Suprapubic skin (tissue), 4 donors: ENCODE measurements around the gene MYMX. TPM values are rescaled to one million over a fixed set of nuclear protein-coding genes. Genes with fewer than 3 reads are reported as not detected.

Experiments
- DNase-seq, 2 donors: peaks; one replicate each; pipeline ENCODE4 v3.0.0-alpha.2; 2019; ENCODE audit warnings: low spot score in 2 of 2
- H3K27ac ChIP-seq: fragments of 200-600 bp; sonication (generic); one replicate; pipeline ENCODE4 v1.5.1; 2019
- H3K27me3 ChIP-seq: fragments of 200-600 bp; sonication (generic); one replicate; pipeline ENCODE4 v1.5.1; 2019
- H3K36me3 ChIP-seq: fragments of 200-600 bp; sonication (generic); one replicate; pipeline ENCODE4 v1.5.1; 2019
- H3K4me1 ChIP-seq: fragments of 200-600 bp; sonication (generic); one replicate; pipeline ENCODE4 v1.5.1; 2019
- H3K4me3 ChIP-seq: fragments of 200-600 bp; sonication (generic); one replicate; pipeline ENCODE4 v1.5.1; 2019; ENCODE audit warnings: mild to moderate bottlenecking
- H3K9me3 ChIP-seq: fragments of 200-600 bp; sonication (generic); one replicate; pipeline ENCODE4 v1.5.1; 2019
- EP300 ChIP-seq: sonication (generic); formaldehyde crosslinking; IDR thresholded peaks from one replicate; pipeline ENCODE4 v1.6.1; 2017; ENCODE audit warnings: antibody characterized with exemption
- POLR2A ChIP-seq, 2 donors: fragments of 450-650 bp; IDR thresholded peaks; one replicate each; pipeline ENCODE4 v1.6.1; 2017; ENCODE audit warnings: antibody characterized with exemption in 2 of 2, mild to moderate bottlenecking in 2 of 2, moderate library complexity in 2 of 2
- POLR2AphosphoS5 ChIP-seq, 3 donors: sonication (generic); formaldehyde crosslinking; IDR thresholded peaks; one replicate each; pipeline ENCODE4 v1.6.1; 2017; ENCODE audit warnings: antibody characterized with exemption in 3 of 3
- WGBS: methylation state at CpG from one replicate; pipeline ENCODE4 v1.1.5; 2018; 5-methylcytosine and 5-hydroxymethylcytosine counted together
- total RNA-seq, 4 donors: library from RNA; depleted of rRNA; stranded (reverse); fragments of >200 nt; gene quantifications; one replicate each; pipeline ENCODE4 v1.1.0, GENCODE V29; 2016
- TF ChIP-seq, protein P1 (sequence below), 2 donors: fragments of 200-600 bp in 1 of 2; fragments of 450-650 bp in 1 of 2; sonication (generic) in 1 of 2; IDR thresholded peaks; one replicate each; pipeline ENCODE4 v1.5.1; 2016 to 2019; ENCODE audit warnings: antibody characterized with exemption in 2 of 2, mild to moderate bottlenecking in 1 of 2, moderate library complexity in 1 of 2

MYMX gene
- total RNA-seq, 4 donors from 2014 or later = not detected

DNA sequence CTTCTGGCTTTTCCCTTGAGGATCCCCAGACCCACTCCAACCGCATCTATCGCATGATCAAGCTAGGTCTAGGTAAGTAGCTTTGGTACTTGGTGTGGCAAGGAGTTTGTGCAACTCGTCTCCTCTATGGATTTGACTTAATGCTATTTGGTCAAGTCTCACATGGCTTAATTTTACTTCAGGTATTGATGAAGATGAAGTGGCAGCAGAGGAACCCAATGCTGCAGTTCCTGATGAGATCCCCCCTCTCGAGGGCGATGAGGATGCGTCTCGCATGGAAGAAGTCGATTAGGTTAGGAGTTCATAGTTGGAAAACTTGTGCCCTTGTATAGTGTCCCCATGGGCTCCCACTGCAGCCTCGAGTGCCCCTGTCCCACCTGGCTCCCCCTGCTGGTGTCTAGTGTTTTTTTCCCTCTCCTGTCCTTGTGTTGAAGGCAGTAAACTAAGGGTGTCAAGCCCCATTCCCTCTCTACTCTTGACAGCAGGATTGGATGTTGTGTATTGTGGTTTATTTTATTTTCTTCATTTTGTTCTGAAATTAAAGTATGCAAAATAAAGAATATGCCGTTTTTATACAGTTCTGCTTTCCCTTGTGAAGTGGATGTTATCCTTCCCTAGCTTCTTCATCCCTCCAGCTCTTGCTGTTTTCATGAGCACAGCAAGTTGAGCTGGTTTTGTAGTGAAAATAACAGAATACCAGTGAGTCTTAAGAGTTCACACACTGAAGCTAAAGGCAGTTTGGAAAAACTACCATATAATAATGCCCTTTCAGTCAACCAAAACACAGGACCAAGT lies 36.8 kb downstream of the MYMX start:
- Histone ChIP-seq H3K36me3 (peaks cover 70% of the 10 kb centered on the region), H3K27me3 (no peaks in the 10 kb centered on the region), H3K4me3 (no peak overlapping the region), H3K4me1 (peaks cover 52% of the 10 kb centered on the region), H3K27ac (no peak overlapping the region), H3K9me3 (no peaks in the 10 kb centered on the region)
- WGBS = 70% methylated on average over 10 of the region's 10 CpGs
- DNase-seq = no peak
- TF ChIP-seq EP300 = no peak
- TF ChIP-seq, protein P1, sequence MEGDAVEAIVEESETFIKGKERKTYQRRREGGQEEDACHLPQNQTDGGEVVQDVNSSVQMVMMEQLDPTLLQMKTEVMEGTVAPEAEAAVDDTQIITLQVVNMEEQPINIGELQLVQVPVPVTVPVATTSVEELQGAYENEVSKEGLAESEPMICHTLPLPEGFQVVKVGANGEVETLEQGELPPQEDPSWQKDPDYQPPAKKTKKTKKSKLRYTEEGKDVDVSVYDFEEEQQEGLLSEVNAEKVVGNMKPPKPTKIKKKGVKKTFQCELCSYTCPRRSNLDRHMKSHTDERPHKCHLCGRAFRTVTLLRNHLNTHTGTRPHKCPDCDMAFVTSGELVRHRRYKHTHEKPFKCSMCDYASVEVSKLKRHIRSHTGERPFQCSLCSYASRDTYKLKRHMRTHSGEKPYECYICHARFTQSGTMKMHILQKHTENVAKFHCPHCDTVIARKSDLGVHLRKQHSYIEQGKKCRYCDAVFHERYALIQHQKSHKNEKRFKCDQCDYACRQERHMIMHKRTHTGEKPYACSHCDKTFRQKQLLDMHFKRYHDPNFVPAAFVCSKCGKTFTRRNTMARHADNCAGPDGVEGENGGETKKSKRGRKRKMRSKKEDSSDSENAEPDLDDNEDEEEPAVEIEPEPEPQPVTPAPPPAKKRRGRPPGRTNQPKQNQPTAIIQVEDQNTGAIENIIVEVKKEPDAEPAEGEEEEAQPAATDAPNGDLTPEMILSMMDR (IDR thresholded peaks at IDR 0.05) = peak; percentile 24 to 47
- no peak for TF ChIP-seq POLR2A (IDR thresholded peaks at IDR 0.05)
- no peak for TF ChIP-seq POLR2AphosphoS5 (IDR thresholded peaks at IDR 0.05)

DNA sequence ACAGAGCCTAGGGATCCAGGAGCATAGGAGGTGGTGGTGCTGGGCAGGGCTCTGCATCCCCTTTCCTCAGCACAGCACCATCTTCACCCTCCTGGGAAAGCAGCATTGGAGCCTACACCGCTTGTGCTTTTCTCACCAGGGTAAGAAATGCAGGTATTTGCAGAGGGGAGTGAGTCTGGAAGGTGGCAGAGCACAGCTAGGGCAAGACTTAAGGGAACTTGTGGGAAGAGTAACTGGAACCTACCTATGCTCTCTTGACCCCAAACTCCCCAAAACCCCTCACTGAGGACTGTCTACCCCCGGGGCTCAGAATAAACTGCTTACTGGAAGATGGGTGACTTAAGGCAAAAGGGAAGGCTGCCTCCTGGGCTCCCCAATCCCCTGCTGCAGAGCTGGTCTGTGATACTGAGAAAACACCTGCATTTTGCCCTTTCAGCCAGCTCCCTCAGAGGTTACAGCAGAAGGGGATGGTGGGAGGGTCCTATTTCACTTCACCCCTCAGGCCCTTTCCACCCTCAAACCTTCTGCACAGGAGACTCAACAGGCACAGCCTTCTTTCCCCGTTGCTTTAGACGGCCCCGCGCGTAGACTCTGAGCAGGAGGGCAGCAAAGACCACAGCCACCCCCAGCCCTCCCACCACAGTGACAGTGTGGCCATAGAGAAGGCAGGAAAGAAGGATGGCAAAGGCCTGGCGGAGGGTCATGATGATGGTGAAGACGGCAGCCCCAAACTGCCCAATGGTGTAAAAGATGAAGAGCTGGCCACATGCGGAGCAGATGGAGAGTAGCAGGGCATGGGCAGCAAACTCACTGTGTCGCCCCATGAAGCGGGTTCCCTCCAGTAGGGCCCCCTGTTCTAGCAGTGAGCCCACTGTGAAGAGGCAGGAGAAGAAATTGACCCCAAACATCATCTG lies 37.7 kb downstream of the MYMX start:
- peaks cover 43% of the 10 kb centered on the region for H3K4me1 ChIP-seq
- WGBS = 74% methylated on average over 10 of the region's 12 CpGs
- H3K27ac ChIP-seq = no peak overlapping the region
- DNase-seq = no peak
- no peak overlapping the region for H3K4me3 ChIP-seq
- peaks cover 71% of the 10 kb centered on the region for H3K36me3 ChIP-seq
- no peak for TF ChIP-seq POLR2A (IDR thresholded peaks at IDR 0.05)
- TF ChIP-seq EP300 = no peak
- no peak for TF ChIP-seq POLR2AphosphoS5 (IDR thresholded peaks at IDR 0.05)
- TF ChIP-seq, protein P1 (IDR thresholded peaks at IDR 0.05) = no peak
- H3K27me3 ChIP-seq = no peaks in the 10 kb centered on the region
- H3K9me3 ChIP-seq = no peaks in the 10 kb centered on the region

DNA sequence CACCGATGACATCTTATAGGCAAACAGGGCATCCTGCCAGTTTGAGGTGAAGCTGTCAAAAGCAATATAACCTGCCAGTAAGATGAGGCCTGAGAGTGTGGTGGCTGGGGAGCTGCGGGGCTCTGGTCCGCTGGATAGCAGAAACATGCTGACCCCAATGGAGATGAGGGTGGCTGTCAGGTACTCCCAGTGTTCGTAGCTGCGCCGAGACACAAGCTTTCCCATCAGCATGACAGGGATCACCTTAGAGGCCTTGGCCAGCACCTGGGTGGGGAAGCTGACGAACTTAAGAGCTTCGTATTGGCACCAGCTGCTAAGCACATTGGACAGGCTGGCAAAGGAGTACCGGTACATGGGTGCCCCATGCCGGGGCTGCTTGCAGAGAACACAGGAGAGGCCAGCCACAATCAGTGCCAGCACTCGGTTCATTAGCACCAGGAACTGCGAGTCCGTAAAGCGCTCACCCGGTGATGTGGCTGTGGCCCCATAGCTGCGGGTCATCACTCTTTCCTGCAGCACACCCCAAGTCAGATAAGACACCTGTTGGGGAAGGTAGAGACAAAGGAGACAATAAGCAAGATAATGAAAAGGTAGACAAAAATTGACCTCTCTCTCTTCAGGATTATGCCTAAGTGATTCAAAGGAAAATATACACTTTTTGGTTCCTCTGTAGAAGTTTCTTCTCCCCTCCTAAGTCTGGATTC lies 38.5 kb downstream of the MYMX start:
- 54% methylated on average over 13 of the region's 16 CpGs for WGBS
- Histone ChIP-seq H3K9me3 (no peaks in the 10 kb centered on the region), H3K27me3 (no peaks in the 10 kb centered on the region), H3K4me3 (no peak overlapping the region), H3K4me1 (peaks cover 35% of the 10 kb centered on the region), H3K36me3 (peaks cover 70% of the 10 kb centered on the region), H3K27ac (no peak overlapping the region)
- DNase-seq = no peak
- TF ChIP-seq POLR2A (IDR thresholded peaks at IDR 0.05) = no peak
- no peak for TF ChIP-seq POLR2AphosphoS5 (IDR thresholded peaks at IDR 0.05)
- TF ChIP-seq, protein P1 (IDR thresholded peaks at IDR 0.05) = no peak
- no peak for TF ChIP-seq EP300

DNA sequence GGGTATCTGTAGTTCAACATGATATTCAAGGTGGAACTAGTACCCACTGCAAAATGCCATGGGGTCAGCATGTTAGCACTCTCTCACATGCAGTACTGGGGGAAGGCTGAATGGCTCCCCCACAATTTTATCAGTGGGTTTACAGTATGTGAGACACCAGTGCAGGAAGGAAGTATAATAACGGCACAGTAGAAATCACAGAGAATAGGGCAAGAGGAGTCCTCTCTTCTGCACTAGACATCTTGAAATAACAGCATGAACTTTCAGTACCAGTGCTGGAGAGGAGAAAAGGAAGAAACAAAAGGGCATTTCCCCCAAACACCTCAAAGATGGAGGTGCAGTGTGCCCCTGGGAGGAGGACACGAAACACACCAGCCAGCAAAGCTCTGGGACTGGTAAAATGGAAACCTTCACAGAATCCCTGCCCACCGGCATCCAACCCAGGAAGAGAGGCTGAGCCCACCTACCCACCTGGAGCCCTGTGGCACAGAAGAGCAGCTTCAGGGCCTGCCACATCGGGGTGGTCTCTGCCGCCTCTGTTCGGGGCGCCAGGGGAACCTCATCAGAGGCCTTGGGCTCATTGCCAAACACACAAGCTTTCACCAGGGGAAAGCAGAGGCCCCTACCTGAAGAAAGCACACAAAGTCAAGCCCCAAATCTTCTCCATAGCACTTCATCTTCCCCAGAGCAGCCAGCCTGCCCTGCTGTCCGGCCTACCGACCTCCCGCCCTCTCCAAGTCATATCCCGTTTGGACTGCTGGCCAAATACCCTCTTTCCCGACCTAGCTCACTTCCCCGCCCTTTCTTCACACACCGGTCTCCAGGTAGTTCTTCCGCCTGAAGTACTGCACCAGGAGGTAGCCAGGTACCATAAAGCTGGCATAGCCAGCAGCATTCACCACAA lies 39.4 kb downstream of the MYMX start:
- DNase-seq = no peak
- Histone ChIP-seq H3K27me3 (no peaks in the 10 kb centered on the region), H3K4me3 (peak overlapping the region; percentile 95), H3K36me3 (peaks cover 62% of the 10 kb centered on the region), H3K27ac (peak overlapping the region; percentile 92), H3K4me1 (peaks cover 29% of the 10 kb centered on the region), H3K9me3 (no peaks in the 10 kb centered on the region)
- TF ChIP-seq POLR2A (IDR thresholded peaks at IDR 0.05) (no peak), EP300 (no peak), POLR2AphosphoS5 (IDR thresholded peaks at IDR 0.05) (no peak)
- TF ChIP-seq, protein P1 (IDR thresholded peaks at IDR 0.05) = no peak
- 26% methylated on average over 15 of the region's 15 CpGs for WGBS
